Dendritic cell treated with granulocyte-macrophage colony-stimulating factor and Interleukin-4, amounts not matched to agents 40 ng/mL and 50 ng/mL, for 4 days (primary cell): ENCODE results near the gene SFTA2.
A peak's percentile ranks its signal among the peaks of the same experiment; 100 is the strongest.
"Not testable (repeated sequence)": the region's sequence is repeated elsewhere in the genome, so short reads cannot be mapped to it uniquely, and the experiment has no call there.

Experiments used
- H3K27ac Mint-ChIP-seq: one replicate; pipeline ENCODE4 v1.8.0; 2022; ENCODE audit warnings: mild to moderate bottlenecking, mixed read lengths
- H3K27me3 Mint-ChIP-seq: one replicate; pipeline ENCODE4 v1.8.0; 2022; ENCODE audit warnings: mild to moderate bottlenecking, mixed read lengths
- H3K36me3 Mint-ChIP-seq: one replicate; pipeline ENCODE4 v1.8.0; 2022; ENCODE audit warnings: low read depth, mixed read lengths
- H3K4me1 Mint-ChIP-seq: one replicate; pipeline ENCODE4 v1.8.0; 2022; ENCODE audit warnings: low read depth, mixed read lengths
- H3K4me3 Mint-ChIP-seq: one replicate; pipeline ENCODE4 v1.8.0; 2022; ENCODE audit warnings: mild to moderate bottlenecking, moderate library complexity, mixed read lengths
- H3K9me3 Mint-ChIP-seq: one replicate; pipeline ENCODE4 v1.8.0; 2022; ENCODE audit warnings: mixed read lengths
- intact Hi-C: fragments of 100-400 bp; cut with micrococcal nuclease; formaldehyde crosslinking; loops from one replicate; pipeline ENCODE4 v1.15.0; 2022

SFTA2 gene

DNA sequence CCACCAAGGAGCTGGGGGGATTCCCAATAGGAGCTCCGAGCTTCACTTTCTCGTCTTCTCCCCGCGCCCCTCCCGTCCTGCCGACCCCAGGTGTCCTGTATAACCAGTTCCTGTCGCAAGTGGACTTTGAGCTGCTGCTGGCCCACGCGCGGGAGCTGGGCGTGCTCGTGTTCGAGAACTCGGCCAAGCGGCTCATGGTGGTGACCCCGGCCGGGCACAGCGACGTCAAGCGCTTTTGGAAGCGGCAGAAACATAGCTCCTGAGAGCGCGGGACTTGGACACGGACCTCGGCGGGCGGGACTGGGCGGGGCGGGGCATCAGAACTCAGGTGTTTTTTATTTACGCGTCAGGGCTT, 18.3 kb downstream of the SFTA2 start:
- Mint-ChIP-seq H3K9me3 (no peaks in the 10 kb centered on the region), H3K4me3 (peak overlapping the region; percentile 81), H3K27ac (peak overlapping the region; percentile 78), H3K4me1 (peaks cover 32% of the 10 kb centered on the region), H3K27me3 (no peaks in the 10 kb centered on the region), H3K36me3 (peaks cover 74% of the 10 kb centered on the region)
- intact Hi-C loops = loop anchor here (2.0 kb wide), 1 partner anchor 165 kb away; no protein-coding TSS in a partner anchor

DNA sequence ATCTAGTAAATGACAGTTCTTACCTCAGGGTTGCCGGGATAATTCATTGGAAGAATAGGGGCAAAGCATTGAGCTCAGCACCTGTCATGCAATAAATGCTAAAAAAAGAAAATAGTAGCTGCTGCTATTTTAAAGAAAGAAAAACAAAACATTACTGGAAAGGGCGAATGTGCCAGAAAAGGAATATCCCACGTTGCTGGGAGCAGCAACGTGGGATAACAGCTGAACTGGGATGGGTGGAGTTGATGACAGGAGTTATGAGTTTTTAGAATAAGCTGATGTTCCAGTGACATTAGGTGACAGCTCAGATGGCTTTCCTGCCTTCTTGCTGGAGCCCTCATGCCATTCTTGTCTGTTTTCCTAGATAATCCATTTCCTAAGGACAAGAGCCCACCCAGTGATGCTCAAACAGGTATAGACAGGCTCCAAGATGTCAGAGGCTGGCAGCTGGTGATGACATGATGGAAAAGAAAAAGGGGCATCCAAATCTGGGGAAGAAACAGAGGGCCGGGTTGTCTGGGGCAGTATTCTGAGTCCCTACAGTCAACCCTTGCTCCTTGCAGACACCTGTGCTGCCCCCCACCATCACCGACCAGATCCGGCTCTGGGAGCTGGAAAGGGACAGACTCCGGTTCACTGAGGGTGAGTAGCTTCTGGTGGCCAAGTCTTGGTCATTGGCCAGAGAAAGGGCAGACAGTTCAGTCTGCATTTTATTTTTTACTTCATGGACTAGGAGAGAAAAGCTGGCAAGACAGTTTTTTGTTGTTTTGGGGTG, 19.0 kb downstream of the SFTA2 start:
- intact Hi-C loops = no loop called here

DNA sequence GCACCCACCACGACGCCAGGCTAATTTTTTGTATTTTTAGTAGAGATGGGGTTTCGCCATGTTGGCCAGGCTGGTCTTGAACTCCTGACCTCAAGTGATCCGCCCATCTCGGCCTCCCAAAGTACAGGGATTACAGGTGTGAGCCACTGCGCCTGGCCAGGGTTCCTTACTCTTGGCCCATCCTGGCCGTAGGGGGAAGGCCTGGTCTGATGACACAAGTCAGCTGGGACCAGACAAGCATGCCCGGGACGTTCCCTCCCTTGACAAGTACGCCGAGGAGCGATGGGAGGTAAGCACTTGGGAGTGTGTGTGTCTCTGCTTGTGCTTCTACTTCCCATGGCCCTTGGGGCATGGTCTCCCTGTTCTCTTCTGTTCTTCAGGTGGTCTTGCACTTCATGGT, 21.5 kb downstream of the SFTA2 start:
- peaks cover 50% of the 10 kb centered on the region for H3K36me3 Mint-ChIP-seq
- H3K4me1 Mint-ChIP-seq = peaks cover 32% of the 10 kb centered on the region
- H3K4me3 Mint-ChIP-seq, H3K9me3 Mint-ChIP-seq, H3K27ac Mint-ChIP-seq, intact Hi-C loops, H3K27me3 Mint-ChIP-seq: not testable (repeated sequence)

More for the DNA sequence above, 19.0 kb downstream of the SFTA2 start:
- no peaks in the 10 kb centered on the region for H3K9me3 Mint-ChIP-seq
- H3K27me3 Mint-ChIP-seq = no peaks in the 10 kb centered on the region
- H3K36me3 Mint-ChIP-seq = peaks cover 74% of the 10 kb centered on the region
- H3K4me1 Mint-ChIP-seq = peaks cover 38% of the 10 kb centered on the region
- no peak overlapping the region for H3K27ac Mint-ChIP-seq
- H3K4me3 Mint-ChIP-seq = no peak overlapping the region

DNA sequence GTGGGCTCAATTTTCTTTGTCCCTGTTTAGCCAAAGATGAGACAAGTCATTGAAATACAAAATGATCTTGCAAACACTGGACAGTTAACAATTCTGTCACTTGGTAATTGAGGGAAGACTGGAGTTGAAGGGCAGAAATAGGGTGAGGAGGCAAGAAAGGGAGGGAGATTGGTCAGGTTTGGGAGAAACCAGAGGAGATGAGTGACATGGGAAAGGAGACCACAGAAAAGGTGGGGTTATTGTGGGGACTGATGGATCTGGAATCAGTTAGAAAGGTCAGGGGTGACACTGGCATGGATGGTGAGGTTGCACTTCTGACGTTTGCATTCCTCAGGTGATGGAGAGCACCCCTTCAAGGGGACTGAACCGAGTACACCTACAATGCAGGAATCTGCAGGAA, 23.3 kb downstream of the SFTA2 start:
- intact Hi-C loops = no loop called here
- Mint-ChIP-seq H3K27me3 (no peaks in the 10 kb centered on the region), H3K4me3 (peak overlapping the region; percentile 96), H3K4me1 (peaks cover 18% of the 10 kb centered on the region), H3K27ac (peak overlapping the region; percentile 81), H3K9me3 (no peaks in the 10 kb centered on the region), H3K36me3 (peaks cover 46% of the 10 kb centered on the region)

DNA sequence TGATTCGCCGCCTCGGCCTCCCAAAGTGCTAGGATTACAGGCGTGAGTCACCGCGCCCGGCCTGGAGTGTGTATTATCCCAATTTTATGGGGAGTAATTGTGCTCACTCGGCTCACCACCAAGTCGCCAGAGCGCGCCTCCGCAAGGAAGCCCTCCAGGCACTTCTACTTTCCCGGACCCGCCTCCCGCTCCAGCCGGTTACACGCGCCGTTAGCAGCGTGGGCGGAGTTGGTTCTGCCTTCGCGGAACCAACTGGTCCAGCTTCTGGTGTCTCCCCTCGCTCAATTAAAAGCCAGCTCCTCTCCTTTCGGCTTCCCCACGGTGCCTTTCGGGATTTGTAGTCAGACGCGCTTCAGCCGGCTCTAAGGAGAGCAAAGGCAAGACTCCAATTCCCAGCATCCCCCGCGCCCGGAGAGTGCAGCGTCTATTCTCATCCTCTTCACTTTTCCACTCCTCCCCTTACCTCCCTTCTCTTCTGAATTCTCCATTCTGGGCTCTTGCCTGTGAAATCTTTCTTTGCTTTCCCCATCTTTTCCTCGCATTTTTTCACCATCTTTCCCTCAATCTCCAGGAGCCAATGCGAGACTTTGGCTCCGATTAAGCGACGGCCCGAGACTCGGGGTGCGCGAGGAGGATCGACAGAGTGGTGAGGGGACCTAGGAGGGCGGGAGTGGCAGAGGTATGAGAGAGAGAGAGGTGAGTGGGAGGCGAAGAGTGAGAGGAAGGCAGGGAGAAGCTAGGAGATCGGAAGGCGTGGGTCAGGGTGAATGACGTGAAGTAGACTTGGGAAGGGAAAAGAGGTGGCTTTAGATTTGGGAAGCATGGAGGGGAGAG, 24.0 kb downstream of the SFTA2 start, which contains the start of gene GTF2H4:
Gene GTF2H4, plus strand, starts transcription at position 450 of the 834 bp plus-strand sequence.
- intact Hi-C loops = no loop called here
- peak within 1 kb of the TSS; percentile 96 for H3K4me3 Mint-ChIP-seq
- H3K9me3 Mint-ChIP-seq = no peaks in the 10 kb centered on the region

DNA sequence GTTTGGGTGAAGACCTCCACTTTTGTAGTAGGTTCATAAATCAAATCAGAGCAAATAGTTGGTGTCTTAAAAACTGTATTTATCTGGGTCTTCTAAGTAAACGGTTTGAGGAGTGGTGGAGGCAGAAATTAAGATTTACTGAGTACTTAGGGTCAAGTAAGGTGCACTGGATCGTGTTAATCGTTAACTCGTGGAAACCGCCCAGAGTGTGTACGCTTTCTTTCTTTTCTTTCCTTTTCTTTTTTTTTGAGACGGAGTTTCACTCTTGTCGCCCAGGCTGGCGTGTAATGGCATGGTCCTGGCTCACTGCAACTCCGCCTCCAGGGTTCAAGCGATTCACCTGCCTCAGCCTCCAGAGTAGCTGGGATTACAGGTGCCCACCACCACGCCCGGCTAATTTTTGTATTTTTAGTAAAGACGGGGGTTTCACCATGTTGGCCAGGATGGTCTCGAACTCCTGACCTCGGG, 24.6 kb downstream of the SFTA2 start:
- H3K27me3 Mint-ChIP-seq, intact Hi-C loops, H3K9me3 Mint-ChIP-seq: not testable (repeated sequence)
- Mint-ChIP-seq H3K27ac (peak overlapping the region; percentile 81), H3K36me3 (peaks cover 36% of the 10 kb centered on the region), H3K4me1 (peaks cover 12% of the 10 kb centered on the region), H3K4me3 (peak overlapping the region; percentile 96)

More for the DNA sequence above, 24.0 kb downstream of the SFTA2 start, which contains the start of gene GTF2H4:
- Mint-ChIP-seq H3K27me3 (no peaks in the 10 kb centered on the region), H3K27ac (peak within 1 kb of the TSS; percentile 81), H3K4me1 (peaks cover 12% of the 10 kb centered on the region), H3K36me3 (peaks cover 43% of the 10 kb centered on the region)

DNA sequence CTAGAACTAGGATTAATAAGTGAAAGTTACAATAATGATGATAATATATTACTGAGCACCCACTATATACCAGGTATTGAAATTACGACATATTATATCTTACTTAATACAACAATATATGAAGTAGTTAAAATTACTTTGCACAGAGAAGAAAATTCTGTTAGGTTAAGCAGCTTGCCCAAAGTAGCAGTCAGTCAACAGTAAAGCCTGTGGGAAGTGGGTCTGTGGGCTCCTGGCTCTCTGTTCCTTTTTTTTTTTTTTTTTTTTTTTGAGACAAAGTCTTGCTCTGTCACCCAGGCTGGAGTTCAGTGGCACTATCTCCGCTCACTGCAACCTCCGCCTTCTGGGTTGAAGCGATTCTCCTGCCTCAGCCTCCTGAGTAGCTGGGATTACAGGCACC, 28.7 kb downstream of the SFTA2 start:
- Mint-ChIP-seq H3K27me3 (peaks cover 4% of the 10 kb centered on the region), H3K4me3 (no peak overlapping the region), H3K4me1 (peaks cover 1% of the 10 kb centered on the region), H3K9me3 (no peaks in the 10 kb centered on the region), H3K36me3 (peaks cover 4% of the 10 kb centered on the region), H3K27ac (no peak overlapping the region)
- intact Hi-C loops = no loop called here

DNA sequence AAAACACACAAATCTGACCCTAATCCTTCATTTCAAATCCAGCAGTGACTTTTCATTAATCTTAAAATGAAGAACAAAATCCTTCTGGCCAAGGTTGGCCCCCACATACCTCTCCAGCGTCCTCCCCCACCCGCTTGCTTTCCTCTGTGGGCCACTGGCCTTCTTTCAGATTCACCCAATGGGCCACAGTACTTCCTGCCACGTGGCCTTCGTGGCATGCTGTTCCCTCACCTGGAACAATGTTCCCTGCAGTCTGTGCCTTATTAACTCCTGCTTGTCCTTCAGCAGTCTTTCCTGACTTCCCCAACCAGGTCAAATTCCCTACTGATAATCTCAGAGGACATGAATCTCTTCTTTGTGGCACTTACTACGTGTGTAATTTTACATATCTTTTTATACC, 29.3 kb downstream of the SFTA2 start:
- no peaks in the 10 kb centered on the region for H3K4me1 Mint-ChIP-seq
- no peak overlapping the region for H3K4me3 Mint-ChIP-seq
- no peaks in the 10 kb centered on the region for H3K36me3 Mint-ChIP-seq
- peaks cover 4% of the 10 kb centered on the region for H3K27me3 Mint-ChIP-seq
- H3K9me3 Mint-ChIP-seq = no peaks in the 10 kb centered on the region
- intact Hi-C loops = no loop called here
- no peak overlapping the region for H3K27ac Mint-ChIP-seq

DNA sequence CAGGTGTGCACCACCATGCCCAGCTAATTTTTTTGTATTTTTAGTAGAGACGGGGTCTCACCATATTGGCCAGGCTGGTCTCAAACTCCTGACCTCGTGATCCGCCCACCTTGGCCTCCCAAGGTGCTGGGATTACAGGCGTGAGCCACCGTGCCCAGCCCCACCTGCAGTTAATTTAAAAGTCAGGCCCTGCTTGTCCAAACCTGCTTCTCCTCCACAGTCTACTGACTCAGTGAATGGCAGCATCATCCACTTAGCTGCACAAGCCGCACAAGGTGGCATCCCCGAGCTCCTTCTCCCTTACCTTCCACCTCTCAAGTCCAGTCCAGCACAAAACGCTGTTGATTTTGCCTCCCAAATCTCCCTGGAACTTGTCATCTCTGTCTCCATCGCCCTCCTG, 29.8 kb downstream of the SFTA2 start:
- H3K4me3 Mint-ChIP-seq, intact Hi-C loops, H3K27me3 Mint-ChIP-seq, H3K4me1 Mint-ChIP-seq, H3K27ac Mint-ChIP-seq, H3K36me3 Mint-ChIP-seq, H3K9me3 Mint-ChIP-seq: not testable (repeated sequence)

DNA sequence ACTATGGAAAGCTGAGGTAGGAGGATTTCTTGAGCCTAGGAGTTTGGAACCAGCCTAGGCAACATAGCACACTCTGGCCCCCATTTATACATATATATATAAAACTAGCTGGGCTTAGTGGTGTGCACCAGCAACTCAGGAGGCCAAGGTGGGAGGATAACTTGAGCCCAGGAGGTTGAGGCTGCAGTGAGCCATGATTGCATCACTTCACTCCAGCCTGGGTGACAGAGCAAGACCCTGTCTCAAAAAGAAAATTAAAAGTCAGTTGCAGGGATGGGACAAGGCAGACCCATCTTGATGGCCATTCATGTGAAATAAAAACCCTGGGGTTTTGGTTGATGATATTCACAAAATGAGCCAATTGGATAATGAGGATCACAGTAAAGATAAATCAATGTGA, 30.5 kb downstream of the SFTA2 start:
- no peak overlapping the region for H3K4me3 Mint-ChIP-seq
- peaks cover 4% of the 10 kb centered on the region for H3K27me3 Mint-ChIP-seq
- no peaks in the 10 kb centered on the region for H3K4me1 Mint-ChIP-seq
- H3K36me3 Mint-ChIP-seq = no peaks in the 10 kb centered on the region
- intact Hi-C loops = no loop called here
- H3K9me3 Mint-ChIP-seq = no peaks in the 10 kb centered on the region
- no peak overlapping the region for H3K27ac Mint-ChIP-seq

DNA sequence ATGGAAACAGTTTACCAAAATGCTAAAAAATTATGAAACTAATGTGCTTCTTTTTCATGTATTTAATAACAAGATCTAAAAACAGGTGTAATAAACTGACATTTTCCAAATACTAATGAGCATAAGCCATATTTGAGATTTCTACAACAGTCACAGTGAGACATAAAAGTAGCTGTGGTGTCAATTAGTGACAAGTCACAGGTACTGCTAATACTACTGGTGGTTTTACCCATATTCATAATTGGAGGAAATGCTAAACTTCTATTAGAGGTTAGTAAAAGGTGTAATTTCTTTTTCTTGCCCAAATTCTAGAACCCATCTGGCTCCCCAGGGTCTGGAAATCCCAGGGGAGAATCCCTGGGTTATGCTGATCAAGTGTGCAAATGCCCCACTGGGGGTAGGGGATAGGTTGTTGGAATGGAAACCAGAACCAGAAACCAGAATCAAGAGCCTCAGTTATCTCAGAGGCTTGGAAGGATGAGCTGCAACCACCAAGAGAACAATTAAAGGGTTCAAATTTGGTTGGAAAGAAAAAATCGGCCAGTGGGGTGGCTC, 31.0 kb downstream of the SFTA2 start:
- Mint-ChIP-seq H3K27ac (no peak overlapping the region), H3K4me1 (no peaks in the 10 kb centered on the region), H3K36me3 (no peaks in the 10 kb centered on the region), H3K4me3 (no peak overlapping the region), H3K9me3 (no peaks in the 10 kb centered on the region), H3K27me3 (peaks cover 4% of the 10 kb centered on the region)
- intact Hi-C loops = no loop called here

DNA sequence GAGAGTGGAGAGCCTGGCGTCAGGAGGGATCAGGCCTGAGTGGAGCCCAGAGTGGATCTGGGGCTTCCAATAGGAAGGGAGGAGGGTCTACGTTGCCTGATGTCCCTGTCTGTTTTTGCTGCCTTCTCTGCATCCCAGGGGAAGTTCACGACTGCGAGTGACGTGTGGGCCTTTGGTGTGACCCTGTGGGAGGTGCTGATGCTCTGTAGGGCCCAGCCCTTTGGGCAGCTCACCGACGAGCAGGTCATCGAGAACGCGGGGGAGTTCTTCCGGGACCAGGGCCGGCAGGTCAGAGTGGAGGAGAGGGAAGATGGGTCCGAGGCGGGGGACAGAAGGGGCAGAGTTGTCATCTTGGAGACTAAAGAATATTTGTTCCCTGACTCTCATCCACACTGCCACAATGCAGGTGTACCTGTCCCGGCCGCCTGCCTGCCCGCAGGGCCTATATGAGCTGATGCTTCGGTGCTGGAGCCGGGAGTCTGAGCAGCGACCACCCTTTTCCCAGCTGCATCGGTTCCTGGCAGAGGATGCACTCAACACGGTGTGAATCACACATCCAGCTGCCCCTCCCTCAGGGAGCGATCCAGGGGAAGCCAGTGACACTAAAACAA, 33.1 kb downstream of the SFTA2 start:
- no peaks in the 10 kb centered on the region for H3K36me3 Mint-ChIP-seq
- H3K27me3 Mint-ChIP-seq = peaks cover 11% of the 10 kb centered on the region
- H3K27ac Mint-ChIP-seq = no peak overlapping the region
- no peaks in the 10 kb centered on the region for H3K9me3 Mint-ChIP-seq
- intact Hi-C loops = no loop called here
- H3K4me1 Mint-ChIP-seq = no peaks in the 10 kb centered on the region
- H3K4me3 Mint-ChIP-seq = no peak overlapping the region

DNA sequence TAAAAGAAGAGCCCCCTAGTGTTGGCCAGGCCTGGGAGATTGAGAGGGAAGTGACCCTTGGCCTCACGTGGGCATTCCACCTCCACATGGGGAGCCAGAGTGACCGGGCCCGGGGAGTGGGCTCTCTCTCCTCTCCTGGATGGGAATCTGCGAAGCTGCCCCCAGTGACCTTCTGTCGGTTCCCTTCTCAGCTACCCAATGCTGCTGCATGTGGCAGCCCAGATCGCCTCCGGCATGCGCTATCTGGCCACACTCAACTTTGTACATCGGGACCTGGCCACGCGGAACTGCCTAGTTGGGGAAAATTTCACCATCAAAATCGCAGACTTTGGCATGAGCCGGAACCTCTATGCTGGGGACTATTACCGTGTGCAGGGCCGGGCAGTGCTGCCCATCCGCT, 34.1 kb downstream of the SFTA2 start:
- no peaks in the 10 kb centered on the region for H3K4me1 Mint-ChIP-seq
- intact Hi-C loops = no loop called here
- no peaks in the 10 kb centered on the region for H3K36me3 Mint-ChIP-seq
- peaks cover 17% of the 10 kb centered on the region for H3K27me3 Mint-ChIP-seq
- no peak overlapping the region for H3K4me3 Mint-ChIP-seq
- H3K27ac Mint-ChIP-seq = no peak overlapping the region
- no peaks in the 10 kb centered on the region for H3K9me3 Mint-ChIP-seq

DNA sequence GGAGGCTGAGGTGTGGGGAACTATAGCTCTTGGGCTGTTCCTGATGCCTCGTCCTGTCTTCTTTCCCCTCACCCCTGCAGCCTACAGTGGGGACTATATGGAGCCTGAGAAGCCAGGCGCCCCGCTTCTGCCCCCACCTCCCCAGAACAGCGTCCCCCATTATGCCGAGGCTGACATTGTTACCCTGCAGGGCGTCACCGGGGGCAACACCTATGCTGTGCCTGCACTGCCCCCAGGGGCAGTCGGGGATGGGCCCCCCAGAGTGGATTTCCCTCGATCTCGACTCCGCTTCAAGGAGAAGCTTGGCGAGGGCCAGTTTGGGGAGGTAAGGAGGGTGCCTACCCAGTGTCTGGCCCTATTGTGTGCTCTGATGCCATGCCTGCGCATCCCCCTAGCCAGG, 35.4 kb downstream of the SFTA2 start:
- Mint-ChIP-seq H3K36me3 (no peaks in the 10 kb centered on the region), H3K4me3 (no peak overlapping the region), H3K27ac (no peak overlapping the region), H3K4me1 (no peaks in the 10 kb centered on the region), H3K9me3 (no peaks in the 10 kb centered on the region), H3K27me3 (peaks cover 25% of the 10 kb centered on the region)
- intact Hi-C loops = no loop called here
